ENCODE results near the gene WDR88.

GRCh38 chr19:33205110-33205509 lies 73.2 kb downstream of the WDR88 start:
- no peak for TF ChIP-seq POLR2A (IDR thresholded peaks at IDR 0.05)
- TF ChIP-seq CTCF (IDR thresholded peaks at IDR 0.05) = no peak

Data from ovary (tissue), 3 donors.